GM12878 (cell line): Measurements from ENCODE around the gene TRERF1. TPM values are rescaled to one million over a fixed set of nuclear protein-coding genes. Genes with fewer than 3 reads are reported as not detected.

ENCODE experiments used
- EP300 ChIP-seq, 2 experiments: fragments of 150-350 bp in 1 of 2; IDR thresholded peaks; 2 replicates each; pipeline ENCODE4 v1.6.1; 2011 to 2012; ENCODE audit warnings: low read depth in 2 of 2, low read length in 2 of 2, borderline replicate concordance in 1 of 2, improper control_type of control experiment in 1 of 2, inconsistent platforms in 1 of 2; ENCODE audit not compliant: control insufficient read depth in 1 of 2
- SMAD5 ChIP-seq: IDR thresholded peaks from 2 replicates; pipeline ENCODE4 v1.6.1; 2016; ENCODE audit warnings: antibody characterized with exemption, low read depth
- SMC3 ChIP-seq: IDR thresholded peaks from 2 replicates; pipeline ENCODE4 v1.6.1; 2011; ENCODE audit warnings: low read length, improper control_type of control experiment, borderline replicate concordance
- ZNF24 ChIP-seq: fragments of 450-650 bp; IDR thresholded peaks from 2 replicates; pipeline ENCODE4 v1.6.1; 2017; ENCODE audit warnings: antibody characterized with exemption, mild to moderate bottlenecking
- polyA plus RNA-seq, 11 experiments: library from polyadenylated mRNA; depleted of rRNA in 4 of 11; unstranded in 6 of 11; stranded (reverse) in 5 of 11; fragments of >200 nt; fragmentation: Nextera tagmentation in 4 of 11; fragmentation: Illumina TruSeq in 1 of 11; extraction: Ambion mirVana in 4 of 11; extraction: Trizol in 1 of 11; gene quantifications; 1 replicate in 1 of 11; 2 replicates in 10 of 11; pipeline versions ENCODE4 v1.2.1 to v1.2.3, GENCODE V29; 2011 to 2016; ENCODE audit warnings: inconsistent platforms in 2 of 11, missing spikeins in 2 of 11, low read depth in 1 of 11
- total RNA-seq, 4 experiments: library from RNA; depleted of rRNA in 3 of 4; stranded (reverse); fragments of >200 nt in 3 of 4; fragmentation: Illumina TruSeq in 1 of 4; extraction: Trizol in 1 of 4; gene quantifications; 2 replicates each; pipeline versions ENCODE4 v1.2.1 to v1.2.3, GENCODE V29; 2013 to 2021
- TF ChIP-seq, protein P1 (sequence below): fragments of 450-650 bp; IDR thresholded peaks from 2 replicates; pipeline ENCODE4 v1.6.1; 2018; ENCODE audit warnings: mild to moderate bottlenecking, low read depth, moderate library complexity; ENCODE audit not compliant: partially characterized antibody
- TF ChIP-seq, protein P2 (sequence below): fragments of 450-650 bp; IDR thresholded peaks from 2 replicates; pipeline ENCODE4 v1.6.1; 2017; ENCODE audit warnings: mild to moderate bottlenecking

The TRERF1 gene
- total and polyA plus RNA-seq, 10 of the 15 experiments (the other 5 are each of a cell fraction or from before 2014, with no cell fraction given) = 2.2 to 19.4 (median 7.2) TPM

DNA sequence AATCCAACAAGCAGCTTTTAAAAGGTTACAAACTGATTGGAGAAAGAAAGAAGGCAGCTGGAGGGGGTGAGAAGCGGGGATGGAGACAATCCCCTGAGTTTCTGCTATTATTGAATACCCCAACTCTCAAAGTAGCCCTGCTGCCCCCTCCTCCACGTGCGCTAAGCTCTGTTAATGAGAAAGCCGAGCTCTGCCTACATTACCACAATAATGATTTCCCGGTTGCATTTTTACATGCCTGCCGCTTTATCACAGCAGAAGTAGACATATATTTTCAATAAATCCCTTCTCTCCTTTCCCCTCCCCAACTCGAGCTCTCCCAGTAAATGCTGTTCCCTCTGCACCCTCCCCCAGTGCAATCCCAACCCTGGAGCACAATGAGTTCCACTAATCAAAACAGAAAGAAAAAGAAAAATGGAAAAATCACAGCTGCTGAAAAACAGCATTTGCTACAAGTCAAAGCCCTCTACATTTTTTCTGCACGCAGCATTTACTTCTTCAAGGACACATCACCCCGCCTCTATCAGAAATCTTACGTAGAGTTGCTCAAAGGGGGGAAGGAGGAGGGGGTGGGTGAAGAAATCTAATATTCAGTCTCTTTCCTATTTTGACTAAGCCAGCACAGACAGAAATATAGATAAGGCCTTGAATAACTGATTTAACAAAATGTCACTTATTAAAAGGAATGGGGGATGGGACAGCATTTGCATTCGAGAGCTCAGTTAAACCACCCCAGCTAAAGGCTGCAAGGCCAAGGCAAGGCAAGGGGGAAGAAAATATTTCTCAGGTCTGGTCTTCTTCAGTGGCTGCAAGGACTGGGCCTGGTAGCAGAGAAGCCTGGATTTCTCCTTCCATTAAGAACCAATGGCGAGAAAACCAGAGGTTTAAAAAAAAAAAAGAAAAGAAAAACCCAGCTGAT is 10.7 kb downstream of the TRERF1 start (continued):
- TF ChIP-seq, protein P1, sequence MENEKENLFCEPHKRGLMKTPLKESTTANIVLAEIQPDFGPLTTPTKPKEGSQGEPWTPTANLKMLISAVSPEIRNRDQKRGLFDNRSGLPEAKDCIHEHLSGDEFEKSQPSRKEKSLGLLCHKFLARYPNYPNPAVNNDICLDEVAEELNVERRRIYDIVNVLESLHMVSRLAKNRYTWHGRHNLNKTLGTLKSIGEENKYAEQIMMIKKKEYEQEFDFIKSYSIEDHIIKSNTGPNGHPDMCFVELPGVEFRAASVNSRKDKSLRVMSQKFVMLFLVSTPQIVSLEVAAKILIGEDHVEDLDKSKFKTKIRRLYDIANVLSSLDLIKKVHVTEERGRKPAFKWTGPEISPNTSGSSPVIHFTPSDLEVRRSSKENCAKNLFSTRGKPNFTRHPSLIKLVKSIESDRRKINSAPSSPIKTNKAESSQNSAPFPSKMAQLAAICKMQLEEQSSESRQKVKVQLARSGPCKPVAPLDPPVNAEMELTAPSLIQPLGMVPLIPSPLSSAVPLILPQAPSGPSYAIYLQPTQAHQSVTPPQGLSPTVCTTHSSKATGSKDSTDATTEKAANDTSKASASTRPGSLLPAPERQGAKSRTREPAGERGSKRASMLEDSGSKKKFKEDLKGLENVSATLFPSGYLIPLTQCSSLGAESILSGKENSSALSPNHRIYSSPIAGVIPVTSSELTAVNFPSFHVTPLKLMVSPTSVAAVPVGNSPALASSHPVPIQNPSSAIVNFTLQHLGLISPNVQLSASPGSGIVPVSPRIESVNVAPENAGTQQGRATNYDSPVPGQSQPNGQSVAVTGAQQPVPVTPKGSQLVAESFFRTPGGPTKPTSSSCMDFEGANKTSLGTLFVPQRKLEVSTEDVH = no peak
- TF ChIP-seq EP300 (IDR thresholded peaks at IDR 0.05; ENCODE audit: borderline replicate concordance in 1 of 2, control insufficient read depth in 1 of 2, low read depth in 2 of 2, low read length in 2 of 2) (no peak), ZNF24 (no peak), SMC3 (no peak), SMAD5 (no peak)
- TF ChIP-seq, protein P2, sequence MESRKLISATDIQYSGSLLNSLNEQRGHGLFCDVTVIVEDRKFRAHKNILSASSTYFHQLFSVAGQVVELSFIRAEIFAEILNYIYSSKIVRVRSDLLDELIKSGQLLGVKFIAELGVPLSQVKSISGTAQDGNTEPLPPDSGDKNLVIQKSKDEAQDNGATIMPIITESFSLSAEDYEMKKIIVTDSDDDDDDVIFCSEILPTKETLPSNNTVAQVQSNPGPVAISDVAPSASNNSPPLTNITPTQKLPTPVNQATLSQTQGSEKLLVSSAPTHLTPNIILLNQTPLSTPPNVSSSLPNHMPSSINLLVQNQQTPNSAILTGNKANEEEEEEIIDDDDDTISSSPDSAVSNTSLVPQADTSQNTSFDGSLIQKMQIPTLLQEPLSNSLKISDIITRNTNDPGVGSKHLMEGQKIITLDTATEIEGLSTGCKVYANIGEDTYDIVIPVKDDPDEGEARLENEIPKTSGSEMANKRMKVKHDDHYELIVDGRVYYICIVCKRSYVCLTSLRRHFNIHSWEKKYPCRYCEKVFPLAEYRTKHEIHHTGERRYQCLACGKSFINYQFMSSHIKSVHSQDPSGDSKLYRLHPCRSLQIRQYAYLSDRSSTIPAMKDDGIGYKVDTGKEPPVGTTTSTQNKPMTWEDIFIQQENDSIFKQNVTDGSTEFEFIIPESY = no peak
